Stimulated activated CD4-positive, alpha-beta T cell treated with anti-CD3 and anti-CD28 coated beads, Interleukin-4, amount 100 ng/mL, for 4 hours (primary cell): ENCODE results near the gene ADCY5.

Source experiments
- DNase-seq, 2 experiments: peaks; one replicate each; pipeline ENCODE4 v3.0.0-alpha.2; 2020

The ADCY5 gene

DNA sequence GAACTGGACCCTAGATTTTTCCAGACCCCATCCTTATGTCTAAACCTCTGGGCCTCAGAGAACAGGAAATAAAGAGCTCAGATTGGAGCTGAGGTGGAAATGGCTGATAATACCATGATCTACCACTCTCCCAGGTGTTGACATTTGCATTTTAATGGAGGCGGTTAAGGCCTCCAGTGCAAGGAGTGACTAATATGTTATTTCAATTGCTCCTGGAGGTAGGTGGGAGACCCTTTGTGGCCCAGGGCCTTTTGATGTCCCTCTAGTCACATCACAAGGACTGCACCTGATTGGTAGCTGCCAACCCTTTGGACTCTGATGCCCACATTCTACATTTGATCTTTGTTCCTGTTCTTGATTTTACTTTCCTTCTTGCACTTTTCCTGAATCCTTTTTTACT is 9.0 kb upstream of the ADCY5 start:
- DNase-seq: no peak

DNA sequence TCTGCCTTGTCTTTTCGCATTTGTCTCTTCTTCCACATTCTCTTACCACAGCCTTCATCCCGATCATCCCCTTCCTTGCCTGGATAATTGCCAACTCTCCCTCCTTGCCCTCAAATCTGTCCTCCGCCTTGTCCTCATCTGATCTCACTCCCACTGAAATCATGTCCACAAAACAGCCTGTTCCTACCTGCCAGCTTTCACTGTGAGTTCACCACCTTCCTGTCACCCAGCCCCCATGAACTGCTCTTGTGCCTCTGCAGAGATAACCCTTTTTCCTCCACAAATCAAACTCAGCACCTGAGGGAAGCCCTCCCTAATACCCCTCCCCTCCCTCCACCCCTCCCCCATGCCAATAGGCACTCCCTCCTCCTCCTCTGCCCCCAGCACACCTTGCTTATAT is 4.8 kb upstream of the ADCY5 start:
- no peak for DNase-seq

DNA sequence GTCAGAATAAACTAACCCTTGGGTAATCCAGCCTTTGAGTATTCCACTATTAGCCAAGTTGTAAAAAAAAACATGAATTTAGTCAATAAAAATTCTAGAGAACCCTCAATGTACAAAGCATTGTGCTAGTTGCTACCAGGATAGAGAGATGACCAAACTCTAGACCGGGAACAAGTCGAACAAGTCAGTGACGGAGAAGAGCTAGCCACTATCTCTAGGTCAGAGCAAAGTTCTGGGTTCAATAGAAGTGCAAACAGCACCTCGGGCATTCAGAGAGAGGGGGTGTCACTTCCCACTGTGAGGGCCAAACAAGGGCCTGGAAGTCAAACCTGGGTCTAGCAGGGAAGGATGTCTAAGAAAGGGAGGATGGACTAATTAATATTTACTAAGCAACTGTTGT is 2.3 kb upstream of the ADCY5 start:
- no peak for DNase-seq

DNA sequence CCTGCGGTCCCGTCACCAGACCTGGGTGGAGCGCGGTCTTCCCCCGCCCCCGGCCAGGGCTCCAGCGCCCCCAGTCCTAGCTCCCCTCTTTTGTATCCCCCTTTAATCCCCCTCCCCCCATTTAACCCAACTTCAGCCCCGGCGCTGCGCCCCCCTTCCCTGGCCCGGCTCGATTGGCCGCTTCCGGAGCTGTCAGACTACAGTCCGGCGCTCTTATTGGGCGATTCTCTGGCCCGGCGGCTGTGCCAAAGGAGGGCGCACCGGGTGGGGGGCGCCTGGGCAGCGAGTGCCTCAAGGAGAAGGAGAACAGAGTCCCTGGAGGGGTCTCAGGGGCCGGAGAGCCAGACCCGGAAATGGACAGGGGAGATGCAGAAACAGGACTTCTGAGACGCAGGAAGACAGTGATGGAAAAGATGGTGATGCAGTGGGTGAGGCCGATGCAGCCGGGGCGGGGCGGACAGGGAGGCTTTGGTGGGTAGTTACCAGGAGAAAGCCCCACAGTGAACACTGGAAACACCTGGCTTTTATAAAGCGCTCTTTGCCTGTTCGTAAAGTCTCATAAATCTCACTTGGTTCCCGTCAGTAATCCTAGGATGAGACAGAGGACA is 1.2 kb upstream of the ADCY5 start:
- DNase-seq: no peak

DNA sequence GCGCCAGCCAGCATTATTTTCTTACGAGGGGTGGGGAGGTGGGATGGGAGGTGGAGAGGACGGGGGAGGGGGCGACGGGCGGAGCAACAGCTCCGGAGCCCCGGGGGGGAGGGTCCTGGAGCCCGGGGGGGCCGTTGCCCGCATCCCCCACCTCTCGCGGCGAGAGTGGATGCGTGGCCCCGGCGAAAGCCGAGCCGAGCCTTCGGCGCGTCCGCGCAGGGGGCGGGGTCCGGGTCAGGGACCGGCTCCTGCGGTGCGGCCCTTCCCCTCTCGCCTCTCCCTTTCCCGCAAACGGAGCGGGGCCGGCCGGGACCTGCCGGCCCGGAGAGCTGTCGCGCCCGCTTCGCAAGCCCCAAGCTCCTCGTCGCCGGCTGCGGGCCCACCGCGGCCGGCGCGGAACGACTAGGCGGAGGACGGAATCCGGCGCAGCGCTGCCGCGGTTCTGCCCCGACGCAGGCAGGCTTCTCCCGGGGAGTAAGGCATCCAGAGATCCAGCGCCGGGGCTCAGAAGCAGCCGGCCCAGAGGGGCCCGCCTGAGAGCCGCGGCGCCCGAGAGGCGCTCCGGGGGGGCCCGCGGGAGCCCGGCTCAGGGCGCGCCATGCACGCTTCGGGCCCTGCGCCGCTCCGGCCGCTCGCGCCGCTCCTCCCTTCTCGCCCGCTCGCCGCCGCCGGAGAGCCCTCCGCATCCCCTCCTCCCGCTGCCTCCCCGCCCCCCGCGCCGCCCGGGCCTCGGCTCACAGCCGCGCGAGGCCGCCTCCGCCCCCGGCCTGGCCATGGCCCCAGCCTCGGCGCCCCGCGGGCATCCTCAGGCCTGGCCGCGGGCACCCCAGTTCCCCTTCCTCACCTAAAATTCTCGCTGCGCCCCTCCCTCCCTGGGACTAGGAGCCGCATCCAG is 459 bp upstream of the ADCY5 start:
- peak in 1 of 2 experiments; percentile 13 for DNase-seq

DNA sequence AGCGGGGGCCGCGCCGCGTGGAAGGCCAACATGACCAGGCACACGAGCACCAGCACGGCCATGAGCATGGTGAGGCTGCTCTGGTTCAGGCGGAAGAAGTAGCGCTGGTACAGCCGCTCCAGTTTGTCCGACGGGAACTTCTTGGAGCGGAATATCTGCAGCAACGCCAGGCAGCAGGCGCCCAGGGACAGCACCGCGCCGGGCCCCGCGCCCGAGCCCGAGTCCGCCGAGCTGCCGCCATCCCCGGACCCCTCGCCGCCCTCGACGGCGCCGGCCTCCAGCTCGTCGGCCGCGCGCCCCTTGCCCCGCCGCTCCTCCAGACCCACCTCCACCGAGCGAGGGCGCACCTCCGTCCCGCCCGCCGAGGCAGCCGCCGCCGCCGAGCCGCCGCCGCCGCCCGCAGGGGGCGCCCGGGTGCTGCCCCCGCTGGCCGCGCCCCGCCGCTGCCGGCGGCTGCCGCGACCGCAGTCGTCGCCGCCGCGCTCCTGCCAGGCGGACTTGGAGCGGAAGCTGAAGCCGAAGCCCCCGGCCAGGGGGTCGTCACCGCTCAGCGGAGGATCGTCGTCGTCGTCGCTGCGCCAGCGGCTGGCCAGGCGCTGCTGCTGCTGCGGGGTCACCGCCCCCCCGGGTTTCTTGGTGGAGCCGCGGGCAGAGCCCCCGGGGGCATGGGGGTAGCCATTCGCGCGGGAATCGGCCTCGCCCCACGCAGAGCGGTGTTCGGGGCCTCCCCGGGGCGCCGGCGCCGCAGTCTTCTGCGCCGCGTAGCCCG is 957 bp downstream of the ADCY5 start:
- DNase-seq: peak; percentile 12 to 47

DNA sequence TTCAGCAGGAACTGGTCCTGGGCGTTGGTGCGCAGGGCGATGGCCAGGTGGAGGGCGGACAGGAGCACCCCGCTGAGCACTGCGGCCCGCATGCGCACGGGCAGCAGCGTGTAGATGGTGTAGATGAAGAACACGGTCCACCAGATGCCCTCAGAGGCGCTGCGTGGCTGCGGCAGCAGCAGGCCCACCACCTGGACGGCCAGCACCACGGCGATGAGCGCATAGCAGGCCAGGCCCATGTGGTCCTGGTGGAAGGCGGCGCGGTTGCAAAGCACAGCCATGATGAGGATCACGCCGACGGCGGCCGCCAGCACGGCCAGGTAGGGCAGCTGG is 1.5 kb downstream of the ADCY5 start:
- DNase-seq: no peak

DNA sequence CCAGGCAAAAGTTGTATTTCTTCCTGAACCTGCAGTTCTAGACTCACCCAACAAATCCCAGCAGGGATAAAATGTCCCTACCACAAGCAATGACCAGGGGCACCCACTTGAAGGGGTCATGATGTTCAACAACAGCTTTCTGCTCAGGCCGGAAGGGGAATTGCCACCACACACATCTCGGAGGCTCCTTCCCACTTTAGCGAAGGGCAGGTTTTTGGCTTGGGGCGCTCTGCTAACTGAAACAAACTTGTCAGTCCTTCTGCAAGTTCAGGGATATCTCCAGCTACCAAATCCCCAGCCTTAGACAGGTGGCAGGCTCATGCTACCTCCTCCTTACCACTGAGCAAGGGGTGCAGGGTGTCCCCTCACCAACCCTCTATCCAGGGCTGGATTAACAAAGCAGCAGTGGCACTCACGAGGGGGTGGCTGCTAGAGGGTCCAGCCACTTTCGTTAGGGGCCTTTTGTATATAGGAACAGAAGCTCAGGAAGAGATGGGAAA is 2.2 kb downstream of the ADCY5 start:
- no peak for DNase-seq

DNA sequence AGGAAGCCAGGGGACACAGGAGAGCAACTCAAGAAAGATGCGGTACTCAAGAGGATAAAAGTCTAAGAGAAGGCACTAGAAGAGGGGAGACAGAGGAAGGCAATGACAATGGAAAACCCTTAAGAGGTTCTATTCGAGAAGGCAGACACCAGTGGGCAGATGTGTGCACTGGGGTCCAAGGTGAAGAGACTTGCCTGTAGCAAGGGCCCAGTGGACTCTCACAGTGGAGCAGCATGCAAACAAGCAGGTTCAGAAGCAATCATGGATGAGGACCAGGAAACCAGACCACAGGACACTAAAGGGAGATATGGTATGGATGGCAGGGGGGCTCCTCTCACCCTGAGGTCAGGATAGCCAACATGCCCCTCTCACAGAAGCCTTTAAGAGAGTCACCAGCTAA is 2.7 kb downstream of the ADCY5 start:
- no peak for DNase-seq

DNA sequence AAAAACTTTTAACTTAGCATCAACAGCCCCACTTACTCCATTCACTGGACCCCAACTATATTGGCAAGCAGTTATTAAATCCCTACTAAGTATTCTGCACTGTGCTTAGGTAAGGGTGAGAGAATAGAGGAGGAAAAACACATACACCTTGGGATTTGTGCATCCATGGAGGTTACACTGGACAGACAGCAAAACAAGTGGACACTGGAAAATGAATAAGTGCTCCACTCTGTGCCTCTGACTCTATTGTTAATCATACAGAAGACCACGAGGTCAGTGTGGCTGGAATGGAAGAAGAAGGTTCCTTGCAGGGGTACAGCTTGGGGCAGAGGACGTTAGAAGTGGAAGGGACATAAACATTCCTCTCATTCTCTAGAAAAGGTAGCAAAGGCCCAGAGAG is 3.2 kb downstream of the ADCY5 start:
- no peak for DNase-seq

DNA sequence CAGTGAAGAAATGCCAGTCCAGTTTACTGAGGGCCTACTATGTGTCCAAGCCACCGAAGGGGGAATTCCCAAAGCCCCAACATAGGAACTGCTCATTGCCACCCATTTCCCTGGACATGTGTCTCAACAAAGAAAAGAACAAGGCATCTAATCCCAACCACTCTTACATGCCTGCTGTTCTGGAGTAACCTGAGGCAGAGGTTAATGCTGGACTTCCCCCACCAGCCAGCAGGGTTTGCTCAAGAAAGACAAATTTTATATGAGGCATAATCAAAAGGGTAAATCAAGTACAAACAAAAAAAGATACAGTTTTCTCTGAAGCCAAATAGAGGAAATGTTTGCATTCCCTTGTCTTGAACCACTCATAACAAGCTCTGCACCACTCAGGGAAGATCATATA is 4.1 kb downstream of the ADCY5 start:
- no peak for DNase-seq

DNA sequence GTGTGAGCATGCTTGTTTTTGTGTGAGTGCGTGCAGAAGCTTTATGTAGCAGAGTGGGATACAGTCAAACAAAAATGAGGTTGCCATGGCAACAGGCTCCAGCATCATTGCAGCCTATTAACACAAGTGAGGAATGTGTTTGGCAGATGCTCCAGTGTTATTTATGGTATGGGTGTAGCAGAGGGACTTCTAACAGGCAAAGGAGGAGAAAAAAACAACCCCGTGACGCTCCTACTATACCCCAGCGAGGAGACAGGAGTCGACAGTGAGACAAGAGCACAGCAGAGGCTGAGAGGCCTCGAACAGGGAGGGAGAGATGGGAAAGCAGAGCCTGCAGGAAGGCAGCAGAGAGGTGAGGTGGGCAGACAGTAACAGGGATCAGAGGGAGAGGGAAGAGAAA is 4.9 kb downstream of the ADCY5 start:
- no peak for DNase-seq

DNA sequence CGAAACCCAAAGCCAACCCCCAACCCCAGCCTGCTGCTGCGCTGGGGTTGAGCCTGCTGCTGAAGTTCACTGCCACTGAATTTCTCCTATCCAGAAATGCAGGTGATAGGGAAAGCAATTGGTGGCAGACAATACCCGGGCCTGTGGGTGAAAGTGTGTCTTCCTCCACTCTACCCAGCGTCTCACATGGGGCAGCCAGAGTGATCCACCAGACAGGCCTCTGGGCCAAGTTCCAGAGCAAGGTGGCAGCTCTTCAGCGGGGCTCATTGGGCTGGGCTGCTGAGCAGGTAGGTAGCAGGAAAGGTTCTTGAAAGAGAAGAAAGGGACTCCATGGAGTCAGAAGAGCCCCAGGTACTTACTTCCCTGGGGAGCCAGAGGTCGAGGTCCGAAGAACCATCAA is 6.0 kb downstream of the ADCY5 start:
- no peak for DNase-seq

DNA sequence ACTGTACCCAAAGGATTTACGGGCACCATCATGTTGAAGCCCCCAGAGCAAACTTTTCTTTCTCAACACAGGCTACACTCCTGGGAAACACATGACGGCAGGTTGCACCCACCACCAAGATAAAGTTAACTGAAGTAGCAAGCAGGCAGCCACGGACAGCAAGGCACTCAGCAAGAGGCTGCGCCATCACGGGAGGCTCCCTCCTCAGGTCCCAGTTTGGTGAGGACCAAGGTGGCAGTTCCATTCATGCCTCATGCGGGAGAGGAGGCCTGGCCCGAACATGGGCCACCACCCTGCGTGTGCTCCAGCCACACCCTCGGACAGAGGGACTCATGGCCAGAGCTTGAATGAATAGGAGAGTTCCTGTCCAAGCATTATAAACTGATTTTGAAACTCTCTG is 6.8 kb downstream of the ADCY5 start:
- DNase-seq: no peak

DNA sequence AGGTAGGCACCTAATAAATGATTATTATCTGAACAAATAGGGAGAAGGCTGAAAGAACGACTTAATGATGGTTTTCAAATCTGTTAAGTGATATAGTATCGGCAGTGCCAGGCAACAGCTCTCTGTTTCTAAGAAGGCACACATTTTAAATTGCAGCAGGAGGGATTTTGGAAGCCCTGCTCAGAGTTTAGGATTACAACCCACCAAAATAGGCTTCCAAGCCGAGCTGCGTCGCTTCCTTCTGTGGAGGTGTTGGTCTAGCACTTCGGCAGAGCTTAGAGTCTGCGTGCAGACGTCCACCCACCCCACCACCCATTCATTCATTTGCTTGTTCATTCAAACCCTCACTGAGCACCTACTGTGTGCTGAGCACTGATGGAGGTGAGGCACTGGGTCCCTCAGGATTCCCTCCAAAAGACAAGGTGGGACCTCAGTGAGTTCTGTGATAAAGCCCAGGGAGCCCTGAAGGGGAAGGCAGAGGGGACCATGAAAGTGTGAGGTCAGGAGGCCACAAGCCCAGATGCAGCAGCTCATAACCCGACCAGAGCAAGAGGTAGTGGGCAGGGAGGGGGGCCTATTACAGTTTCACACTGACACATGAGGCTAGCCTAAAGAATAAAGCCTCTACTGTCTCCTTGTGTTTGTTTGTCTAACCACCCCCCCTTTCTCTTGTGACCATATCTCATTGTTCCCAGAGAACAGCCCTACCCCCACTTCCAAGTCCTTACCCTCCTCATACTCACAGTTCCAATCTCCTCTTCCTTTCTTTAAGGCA is 8.9 kb downstream of the ADCY5 start:
- DNase-seq: no peak

DNA sequence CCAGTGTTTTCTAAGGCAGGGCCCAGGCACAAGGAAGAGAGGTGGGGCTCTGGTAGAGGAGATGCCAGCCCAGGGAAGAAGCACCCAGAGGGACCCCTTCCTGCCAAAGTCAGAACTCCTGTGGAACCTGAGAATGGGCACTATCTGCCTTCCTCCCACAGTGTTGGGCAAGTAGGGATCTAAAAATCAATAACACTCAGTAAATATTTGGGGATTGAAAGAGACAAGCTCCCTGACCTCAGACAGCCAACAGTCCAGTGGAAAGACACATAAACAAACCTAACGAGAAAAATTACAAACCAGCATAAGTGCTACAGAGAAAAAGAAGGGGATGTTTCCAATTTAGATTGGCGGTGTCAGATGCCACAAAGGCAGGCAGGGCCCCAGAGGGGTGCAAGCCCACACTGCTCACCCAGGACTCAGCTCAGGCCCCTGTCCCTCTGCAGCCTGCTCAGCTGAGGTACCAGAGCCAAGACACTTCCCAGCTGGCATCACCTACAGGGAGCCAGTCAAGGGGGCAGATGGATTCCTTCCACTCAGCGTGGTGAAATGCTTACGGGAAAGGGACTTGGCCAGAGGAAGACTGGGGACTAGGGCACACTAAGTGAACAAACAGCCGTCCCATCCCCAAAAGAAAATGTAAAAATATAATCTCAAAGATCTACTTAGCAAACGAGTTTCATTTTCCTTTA is 15.9 kb downstream of the ADCY5 start:
- no peak for DNase-seq

DNA sequence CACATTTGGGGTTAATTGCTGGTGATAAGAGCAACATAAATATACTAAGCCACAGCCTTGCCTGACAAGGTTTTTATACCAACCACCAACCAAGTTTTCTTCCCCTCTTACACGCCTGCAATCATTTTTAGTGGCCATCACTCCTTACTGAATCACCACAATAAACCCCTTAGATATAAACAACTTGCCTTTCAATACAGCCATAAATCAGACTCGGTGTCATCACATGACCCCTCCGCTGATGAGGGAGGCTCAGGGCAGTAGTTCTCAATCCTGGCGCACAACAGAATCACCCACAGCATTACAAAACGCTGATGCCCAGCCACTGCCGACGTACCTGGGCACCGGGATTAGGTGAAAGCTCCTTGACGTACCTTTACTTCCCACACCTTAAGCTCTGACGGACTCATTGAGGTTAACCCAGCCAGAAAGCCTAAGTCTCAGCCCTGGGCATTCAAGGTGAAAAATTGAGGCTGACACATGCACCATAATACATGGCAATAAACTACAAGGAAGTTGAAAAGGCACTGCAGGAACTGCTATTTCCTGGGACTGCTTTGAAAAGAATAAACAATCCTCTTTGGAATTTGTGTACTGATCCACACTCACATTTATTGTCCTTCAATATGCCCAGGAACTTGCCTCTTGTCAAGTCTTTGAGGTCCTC is 17.1 kb downstream of the ADCY5 start:
- no peak for DNase-seq

DNA sequence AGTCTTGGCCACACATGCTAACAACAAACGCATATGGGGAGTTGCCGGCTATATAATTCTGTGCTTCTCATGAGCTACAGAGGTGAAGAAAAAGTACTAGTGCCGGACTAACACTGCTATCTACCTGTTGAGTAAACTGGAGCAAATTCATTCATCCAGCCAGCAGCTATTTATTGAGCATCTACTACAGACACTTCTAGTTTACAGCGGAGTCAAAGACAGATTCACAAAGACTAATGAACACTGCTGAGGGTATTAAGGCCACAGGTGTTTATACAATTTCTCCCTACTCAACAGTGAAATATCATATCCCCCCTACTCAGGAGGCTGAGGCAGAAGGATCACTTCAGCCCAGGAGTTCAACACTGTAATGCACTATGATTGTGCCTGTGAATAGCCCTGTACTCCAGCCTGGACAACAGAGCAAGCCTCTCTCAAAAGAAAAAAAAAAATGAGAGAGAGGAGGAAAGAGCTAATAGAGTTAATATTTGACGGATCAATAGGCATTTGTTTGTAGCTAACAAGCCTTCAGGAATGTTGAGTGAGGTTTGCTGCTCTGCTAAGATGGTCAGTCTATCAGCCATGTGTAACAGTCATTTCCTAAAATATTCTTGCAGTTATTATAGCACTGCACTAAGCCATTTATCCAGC is 17.8 kb downstream of the ADCY5 start:
- DNase-seq: no peak

DNA sequence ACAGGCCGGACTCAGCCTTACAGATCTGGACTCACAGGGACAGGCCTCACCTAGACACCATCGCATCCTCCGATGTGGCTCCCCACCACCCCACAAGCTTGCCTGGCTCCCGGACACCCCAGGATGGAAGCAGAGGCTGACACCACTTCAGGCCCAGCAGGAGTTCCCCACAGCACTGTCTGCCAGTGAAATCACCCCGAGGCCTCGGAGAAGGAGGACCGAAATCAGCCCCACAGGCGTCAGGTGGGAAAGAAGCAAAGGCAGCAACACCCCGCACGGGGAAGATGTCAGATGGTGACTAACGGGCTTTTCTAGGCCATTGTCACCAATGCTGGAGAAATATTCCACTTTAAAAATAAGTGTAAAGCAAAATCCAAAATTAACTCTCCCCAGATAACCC is 18.6 kb downstream of the ADCY5 start:
- DNase-seq: no peak

DNA sequence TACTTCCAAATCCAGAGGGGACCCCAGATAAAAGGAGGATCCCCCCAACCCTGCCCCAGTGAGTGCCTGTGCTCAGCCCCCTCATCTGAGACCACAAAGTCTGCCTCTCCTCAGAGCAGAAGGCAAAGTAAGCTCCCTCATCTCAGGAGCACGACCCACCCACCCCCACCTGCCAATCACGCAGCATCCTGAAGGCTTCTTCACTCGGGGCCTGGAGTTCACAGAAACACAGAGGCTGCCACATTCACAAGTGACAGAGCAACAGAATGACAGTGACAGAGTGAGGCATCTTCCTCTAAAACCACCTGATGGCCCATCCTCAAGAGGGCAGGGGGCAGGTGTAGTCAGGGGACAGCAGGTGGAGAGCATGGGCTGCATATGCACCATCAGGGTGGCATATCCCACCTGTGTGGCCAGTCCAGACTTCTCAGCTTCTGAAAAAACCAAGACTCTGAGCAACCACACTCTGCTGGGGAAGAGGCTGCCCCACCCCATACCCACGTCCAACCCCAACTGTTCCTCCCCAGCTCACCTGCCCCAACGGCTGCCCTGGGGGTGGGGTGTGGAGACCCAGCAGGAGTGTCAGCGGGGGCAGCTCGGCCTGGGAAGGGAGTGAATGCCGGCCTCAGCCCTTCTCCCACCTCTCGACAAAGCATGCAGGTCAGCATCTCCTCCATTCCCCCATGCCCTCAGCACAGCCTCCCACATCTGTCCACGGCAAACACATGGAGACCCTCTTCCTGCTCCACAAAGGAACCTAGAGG is 19.3 kb downstream of the ADCY5 start:
- no peak for DNase-seq
